Activated B cell treated with CpG ODN at 0.5 μM for 24 hours (primary cell): ENCODE results near the gene SULT1C4. TPM values are rescaled to one million over a fixed set of nuclear protein-coding genes. Genes with fewer than 3 reads are reported as not detected.

Source experiments
- ATAC-seq: fragments of 200-7000 bp; cut with Tn5 transposase; one replicate; pipeline ENCODE4 v1.10.0; 2021; ENCODE audit warnings: low read depth, mild to moderate bottlenecking, moderate library complexity
- CTCF ChIA-PET: fragments of 350-600 bp; sonication (Branson Sonifier 250); formaldehyde crosslinking; loops from one replicate; lab custom pipeline; 2021; ENCODE audit warnings: antibody characterized with exemption; lab: Charles Lee
- POLR2A ChIA-PET: fragments of 350-600 bp; sonication (Branson Sonifier 250); formaldehyde crosslinking; loops from one replicate; lab custom pipeline; 2021; ENCODE audit warnings: antibody characterized with exemption; lab: Charles Lee
- DNase-seq: peaks from one replicate; pipeline ENCODE4 v3.0.0; 2022
- H3K27ac Mint-ChIP-seq: one replicate; pipeline ENCODE4 v1.8.0; 2020; ENCODE audit warnings: mixed read lengths
- H3K27me3 Mint-ChIP-seq: one replicate; pipeline ENCODE4 v1.8.0; 2021; ENCODE audit warnings: mixed read lengths
- H3K36me3 Mint-ChIP-seq: one replicate; pipeline ENCODE4 v1.8.0; 2021; ENCODE audit warnings: low read depth, mixed read lengths
- H3K4me1 Mint-ChIP-seq: one replicate; pipeline ENCODE4 v1.8.0; 2021; ENCODE audit warnings: mixed read lengths
- H3K4me3 Mint-ChIP-seq: one replicate; pipeline ENCODE4 v1.8.0; 2020; ENCODE audit warnings: mild to moderate bottlenecking, mixed read lengths
- H3K9me3 Mint-ChIP-seq: one replicate; pipeline ENCODE4 v1.8.0; 2020; ENCODE audit warnings: mixed read lengths
- intact Hi-C: fragments of 100-400 bp; cut with micrococcal nuclease; formaldehyde crosslinking; loops from one replicate; pipeline ENCODE4 v1.15.1; 2024
- total RNA-seq: library from RNA; stranded (reverse); gene quantifications from 2 replicates; pipeline ENCODE4 v1.2.3, GENCODE V29; 2022
- TF ChIP-seq, protein P1 (sequence below): fragments of 200-600 bp; IDR thresholded peaks from one replicate; pipeline ENCODE4 v1.8.0; 2022; ENCODE audit warnings: antibody characterized with exemption, mild to moderate bottlenecking

Gene SULT1C4
- total RNA-seq, 1 donor from 2014 or later: not detected

- Mint-ChIP-seq H3K4me1 (no peaks in the 10 kb centered on the region), H3K27ac (no peak overlapping the region), H3K9me3 (peaks cover 40% of the 10 kb centered on the region), H3K27me3 (peaks cover 2% of the 10 kb centered on the region), H3K4me3 (no peak overlapping the region), H3K36me3 (peaks cover 3% of the 10 kb centered on the region)
- intact Hi-C loops: no loop called here
- no peak for ATAC-seq
- TF ChIP-seq, protein P1, sequence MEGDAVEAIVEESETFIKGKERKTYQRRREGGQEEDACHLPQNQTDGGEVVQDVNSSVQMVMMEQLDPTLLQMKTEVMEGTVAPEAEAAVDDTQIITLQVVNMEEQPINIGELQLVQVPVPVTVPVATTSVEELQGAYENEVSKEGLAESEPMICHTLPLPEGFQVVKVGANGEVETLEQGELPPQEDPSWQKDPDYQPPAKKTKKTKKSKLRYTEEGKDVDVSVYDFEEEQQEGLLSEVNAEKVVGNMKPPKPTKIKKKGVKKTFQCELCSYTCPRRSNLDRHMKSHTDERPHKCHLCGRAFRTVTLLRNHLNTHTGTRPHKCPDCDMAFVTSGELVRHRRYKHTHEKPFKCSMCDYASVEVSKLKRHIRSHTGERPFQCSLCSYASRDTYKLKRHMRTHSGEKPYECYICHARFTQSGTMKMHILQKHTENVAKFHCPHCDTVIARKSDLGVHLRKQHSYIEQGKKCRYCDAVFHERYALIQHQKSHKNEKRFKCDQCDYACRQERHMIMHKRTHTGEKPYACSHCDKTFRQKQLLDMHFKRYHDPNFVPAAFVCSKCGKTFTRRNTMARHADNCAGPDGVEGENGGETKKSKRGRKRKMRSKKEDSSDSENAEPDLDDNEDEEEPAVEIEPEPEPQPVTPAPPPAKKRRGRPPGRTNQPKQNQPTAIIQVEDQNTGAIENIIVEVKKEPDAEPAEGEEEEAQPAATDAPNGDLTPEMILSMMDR: no peak
- POLR2A ChIA-PET: no interaction called here
- DNase-seq: no peak
- CTCF ChIA-PET: no interaction called here
Measured at GRCh38 chr2:108401800-108402199, 24.0 kb downstream of the SULT1C4 start.

GRCh38 chr2:108403494-108403893, 25.7 kb downstream of the SULT1C4 start:
- ATAC-seq (no peak), DNase-seq (no peak)
- TF ChIP-seq, protein P1: no peak
- Mint-ChIP-seq H3K4me1 (no peaks in the 10 kb centered on the region), H3K4me3 (no peak overlapping the region), H3K27ac (no peak overlapping the region), H3K36me3 (peaks cover 3% of the 10 kb centered on the region), H3K9me3 (peaks cover 36% of the 10 kb centered on the region), H3K27me3 (peaks cover 2% of the 10 kb centered on the region)
- ChIA-PET CTCF (no interaction called here), POLR2A (no interaction called here)
- intact Hi-C loops: no loop called here

DNA sequence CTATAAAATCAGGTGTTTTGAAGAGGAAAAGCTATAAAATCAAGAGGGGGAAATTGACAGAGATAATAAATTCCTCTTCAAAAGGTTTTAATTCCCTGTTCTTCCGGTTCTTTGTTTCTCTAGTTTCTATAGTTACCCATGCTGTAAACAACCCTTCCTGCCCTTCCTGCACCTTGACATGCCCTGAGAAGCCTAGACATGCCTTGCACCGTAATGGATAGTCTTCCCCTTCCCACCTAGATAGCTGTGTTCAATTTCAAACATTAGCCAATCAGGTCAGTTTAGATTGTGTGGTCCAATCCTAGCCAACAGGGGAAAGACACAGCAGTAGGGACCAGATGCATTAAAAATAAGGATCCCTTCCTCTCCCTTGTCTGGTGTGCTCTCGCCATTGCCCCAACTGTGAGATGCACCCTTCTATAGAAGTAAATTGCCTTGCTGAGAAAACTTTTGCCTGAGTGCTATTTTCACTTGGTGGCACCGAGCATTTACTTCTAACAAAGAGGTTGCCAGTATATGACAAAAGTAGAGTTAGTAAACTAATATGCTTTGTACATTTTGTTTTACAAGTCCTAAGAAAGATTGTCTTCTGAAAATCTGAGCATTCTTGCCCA, 27.1 kb downstream of the SULT1C4 start:
- no peaks in the 10 kb centered on the region for H3K4me1 Mint-ChIP-seq
- no peak for ATAC-seq

GRCh38 chr2:108407864-108408729, 30.3 kb downstream of the SULT1C4 start:
- ChIA-PET POLR2A (no interaction called here), CTCF (no interaction called here)
- no peaks in the 10 kb centered on the region for H3K36me3 Mint-ChIP-seq
- H3K4me1 Mint-ChIP-seq: no peaks in the 10 kb centered on the region
- H3K9me3 Mint-ChIP-seq: peaks cover 20% of the 10 kb centered on the region
- H3K27ac Mint-ChIP-seq: no peak overlapping the region
- ATAC-seq (no peak), DNase-seq (no peak)
- H3K27me3 Mint-ChIP-seq: peaks cover 7% of the 10 kb centered on the region
- intact Hi-C loops: no loop called here
- no peak overlapping the region for H3K4me3 Mint-ChIP-seq
- TF ChIP-seq, protein P1: no peak

More for the DNA sequence above, 27.1 kb downstream of the SULT1C4 start:
- POLR2A ChIA-PET: no interaction called here
- no peaks in the 10 kb centered on the region for H3K36me3 Mint-ChIP-seq
- peaks cover 2% of the 10 kb centered on the region for H3K27me3 Mint-ChIP-seq
- CTCF ChIA-PET: no interaction called here
- TF ChIP-seq, protein P1: no peak
- H3K4me3 Mint-ChIP-seq: no peak overlapping the region
- peaks cover 26% of the 10 kb centered on the region for H3K9me3 Mint-ChIP-seq
- DNase-seq: no peak
- H3K27ac Mint-ChIP-seq: no peak overlapping the region
- intact Hi-C loops: no loop called here

DNA sequence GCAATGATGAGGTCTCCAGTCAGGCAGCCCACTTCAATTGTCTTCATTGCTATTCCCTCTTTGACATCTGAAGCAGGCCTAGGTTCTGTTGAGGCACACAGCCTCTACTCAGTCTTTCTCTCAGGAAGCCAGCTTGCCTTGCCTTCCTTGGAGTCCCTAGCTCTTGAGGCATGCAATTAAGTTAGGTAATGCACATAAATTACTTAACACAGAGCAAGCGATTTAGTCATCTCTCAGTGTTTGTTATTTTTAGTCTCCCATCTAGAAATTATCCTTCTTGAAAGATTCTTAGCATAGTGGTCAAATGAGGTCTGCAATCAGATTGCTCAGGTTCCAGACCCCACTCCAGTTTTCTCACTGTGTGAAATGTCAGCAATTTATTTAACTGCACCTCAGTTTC, 32.0 kb downstream of the SULT1C4 start:
- peaks cover 7% of the 10 kb centered on the region for H3K27me3 Mint-ChIP-seq
- CTCF ChIA-PET: no interaction called here

More for the DNA sequence above, 32.0 kb downstream of the SULT1C4 start:
- Mint-ChIP-seq H3K27ac (no peak overlapping the region), H3K4me1 (no peaks in the 10 kb centered on the region), H3K4me3 (no peak overlapping the region), H3K36me3 (no peaks in the 10 kb centered on the region), H3K9me3 (peaks cover 12% of the 10 kb centered on the region)
- POLR2A ChIA-PET: no interaction called here
- DNase-seq (no peak), ATAC-seq (no peak)
- TF ChIP-seq, protein P1: no peak
- intact Hi-C loops: no loop called here
